GM12878 (cell line): ENCODE measurements around the gene PLEKHA5. TPM values are rescaled to one million over a fixed set of nuclear protein-coding genes. Genes with fewer than 3 reads are reported as not detected.

Experiments used
- ATF7 ChIP-seq: fragments of 450-650 bp; IDR thresholded peaks from 2 replicates; pipeline ENCODE4 v1.6.1; 2016; ENCODE audit warnings: low read depth, mild to moderate bottlenecking
- CUX1 ChIP-seq: IDR thresholded peaks from 2 replicates; pipeline ENCODE4 v1.6.1; 2012; ENCODE audit warnings: improper control_type of control experiment, low read depth, low read length; ENCODE audit not compliant: insufficient replicate concordance
- JUNB ChIP-seq: IDR thresholded peaks from 2 replicates; pipeline ENCODE4 v1.6.1; 2016; ENCODE audit warnings: antibody characterized with exemption, mild to moderate bottlenecking
- RBBP5 ChIP-seq: fragments of 200-600 bp; sonication (generic); conservative IDR thresholded peaks from 2 replicates; pipeline ENCODE4 v1.6.1; 2016
- RUNX3 ChIP-seq: IDR thresholded peaks from 2 replicates; pipeline ENCODE4 v1.6.1; 2012; ENCODE audit warnings: low read length, inconsistent platforms
- SKIL ChIP-seq: fragments of 450-650 bp; IDR thresholded peaks from 2 replicates; pipeline ENCODE4 v1.6.1; 2017; ENCODE audit warnings: mild to moderate bottlenecking, low read depth, inconsistent platforms; ENCODE audit not compliant: poor library complexity, severe bottlenecking
- SMAD5 ChIP-seq: IDR thresholded peaks from 2 replicates; pipeline ENCODE4 v1.6.1; 2016; ENCODE audit warnings: antibody characterized with exemption, low read depth
- STAT1 ChIP-seq: fragments of 450-650 bp; conservative IDR thresholded peaks from 2 replicates; pipeline ENCODE4 v1.6.1; 2014; ENCODE audit warnings: antibody characterized with exemption, mild to moderate bottlenecking
- SUPT20H ChIP-seq: IDR thresholded peaks from 2 replicates; pipeline ENCODE4 v1.6.1; 2011; ENCODE audit warnings: low read depth, mild to moderate bottlenecking, low read length, moderate library complexity, borderline replicate concordance; ENCODE audit not compliant: control insufficient read depth
- ZNF217 ChIP-seq: fragments of 450-650 bp; IDR thresholded peaks from 2 replicates; pipeline ENCODE4 v1.6.1; 2017; ENCODE audit warnings: antibody characterized with exemption, mild to moderate bottlenecking
- polyA plus RNA-seq, 11 experiments: library from polyadenylated mRNA; depleted of rRNA in 4 of 11; unstranded in 6 of 11; stranded (reverse) in 5 of 11; fragments of >200 nt; fragmentation: Nextera tagmentation in 4 of 11; fragmentation: Illumina TruSeq in 1 of 11; extraction: Ambion mirVana in 4 of 11; extraction: Trizol in 1 of 11; gene quantifications; 1 replicate in 1 of 11; 2 replicates in 10 of 11; pipeline versions ENCODE4 v1.2.1 to v1.2.3, GENCODE V29; 2011 to 2016; ENCODE audit warnings: inconsistent platforms in 2 of 11, missing spikeins in 2 of 11, low read depth in 1 of 11
- total RNA-seq, 4 experiments: library from RNA; depleted of rRNA in 3 of 4; stranded (reverse); fragments of >200 nt in 3 of 4; fragmentation: Illumina TruSeq in 1 of 4; extraction: Trizol in 1 of 4; gene quantifications; 2 replicates each; pipeline versions ENCODE4 v1.2.1 to v1.2.3, GENCODE V29; 2013 to 2021

PLEKHA5 gene
- total and polyA plus RNA-seq, 10 of the 15 experiments (the other 5 are each of a cell fraction or from before 2014, with no cell fraction given) = 0.09 to 0.33 (median 0.18) TPM; not detected in 3

DNA sequence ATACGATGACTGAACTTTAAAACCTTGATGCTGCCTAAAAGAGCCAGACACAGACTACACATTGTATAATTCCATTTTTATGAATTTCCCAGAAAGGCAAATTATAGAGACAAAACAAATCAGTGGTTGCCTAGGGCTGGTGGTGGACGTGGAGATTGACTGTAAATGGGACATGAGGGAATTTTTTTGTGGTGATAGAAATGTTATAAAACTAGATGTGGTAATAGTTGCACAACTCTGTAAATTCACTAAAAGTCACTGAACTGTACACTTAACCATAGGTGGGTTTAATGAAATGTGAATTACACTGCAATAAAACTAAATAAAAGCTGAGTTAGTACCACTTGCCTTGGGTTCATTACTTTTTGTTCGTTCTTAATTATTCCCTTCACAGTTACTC lies 72.1 kb downstream of the PLEKHA5 start (continued):
- TF ChIP-seq ATF7 = no peak
- no peak for TF ChIP-seq CUX1
- no peak for TF ChIP-seq SKIL
- TF ChIP-seq ZNF217 = no peak
- no peak for TF ChIP-seq JUNB
- no peak for TF ChIP-seq SMAD5
- TF ChIP-seq STAT1 = no peak
- no peak for TF ChIP-seq RBBP5
- no peak for TF ChIP-seq SUPT20H
- no peak for TF ChIP-seq RUNX3
